Lung (tissue), 13 donors: ENCODE data around the gene IGSF23. TPM values are rescaled to one million over a fixed set of nuclear protein-coding genes. Genes with fewer than 3 reads are reported as not detected.
A peak's percentile ranks its signal among the peaks of the same experiment; 100 is the strongest.

Experiments
- ATAC-seq: fragments of 200-7000 bp; cut with Tn5 transposase; one replicate; pipeline ENCODE4 v1.9.1; 2020; ENCODE audit warnings: moderate number of reproducible peaks; ENCODE audit not compliant: insufficient read depth, low FRiP score
- DNase-seq, 3 donors: peaks; one replicate each; pipeline ENCODE4 v3.0.0-alpha.2; 2013 to 2017
- H3K27ac ChIP-seq, 2 donors: one replicate each; pipeline ENCODE4 v1.5.1; 2013; ENCODE audit warnings: mild to moderate bottlenecking in 2 of 2, moderate library complexity in 2 of 2, control low read depth in 1 of 2, inconsistent platforms in 1 of 2, low read depth in 1 of 2, low read length in 1 of 2
- H3K27me3 ChIP-seq, 3 donors: one replicate each; pipeline ENCODE4 v1.5.1; 2013; ENCODE audit warnings: low read length in 2 of 3; ENCODE audit not compliant: control insufficient read depth in 3 of 3, insufficient read depth in 3 of 3
- H3K36me3 ChIP-seq, 4 donors: one replicate each; pipeline ENCODE4 v1.5.1; 2013; ENCODE audit warnings: low read length in 4 of 4, mild to moderate bottlenecking in 1 of 4, moderate library complexity in 1 of 4; ENCODE audit not compliant: control insufficient read depth in 4 of 4, insufficient read depth in 4 of 4
- H3K4me1 ChIP-seq, 5 donors: one replicate each; pipeline ENCODE4 v1.5.1; 2013; ENCODE audit warnings: low read length in 5 of 5, mild to moderate bottlenecking in 2 of 5, moderate library complexity in 1 of 5; ENCODE audit not compliant: control insufficient read depth in 5 of 5, insufficient read depth in 5 of 5
- H3K4me3 ChIP-seq: one replicate; pipeline ENCODE4 v1.5.1; 2013; ENCODE audit warnings: mild to moderate bottlenecking, control low read depth, moderate library complexity
- H3K9ac ChIP-seq, 2 donors: one replicate each; pipeline ENCODE4 v1.5.1; 2013; ENCODE audit warnings: low read length in 2 of 2, control low read depth in 1 of 2; ENCODE audit not compliant: insufficient read depth in 1 of 2
- H3K9me3 ChIP-seq, 4 donors: one replicate each; pipeline ENCODE4 v1.5.1; 2013; ENCODE audit warnings: low read length in 3 of 4, mild to moderate bottlenecking in 1 of 4, moderate library complexity in 1 of 4; ENCODE audit not compliant: control insufficient read depth in 4 of 4, insufficient read depth in 3 of 4
- WGBS, 2 donors: extraction: QIAGEN DNeasy Blood & Tissue Kit; methylation state at CpG; one replicate each; pipeline ENCODE4 v1.1.7; 2013; 5-methylcytosine and 5-hydroxymethylcytosine counted together
- polyA plus RNA-seq, 2 donors: library from polyadenylated mRNA; stranded (reverse); fragments of 200-250 nt; gene quantifications; one replicate each; pipeline ENCODE4 v1.2.1, GENCODE V29; 2013
- small RNA-seq: library from RNA; depleted of rRNA; stranded (forward); fragments of <200 nt; gene quantifications from one replicate; pipeline ENCODE3, GENCODE V24; 2014; ENCODE audit warnings: low replicate concordance
- total RNA-seq, 2 donors: library from RNA; depleted of rRNA in 1 of 2; stranded (reverse); fragments of >200 nt in 1 of 2; gene quantifications; one replicate each; pipeline ENCODE4 v1.2.1, GENCODE V29; 2014 to 2021
- TF ChIP-seq, protein P1 (sequence below): IDR thresholded peaks from 2 replicates; pipeline ENCODE4 v1.5.1; 2012; ENCODE audit warnings: mild to moderate bottlenecking; ENCODE audit errors: control extremely low read depth, extremely low read depth
- donor health status: control.
- donor health status: control.
- donor health status: Bipolar disorder and iron deficiency.
- donor health status: healthy.
- donor health status: DM: yes; HTN: yes; CAD: no.

IGSF23 gene
- total and polyA plus RNA-seq, 4 donors = not detected

- Histone ChIP-seq H3K9ac (no peak overlapping the region), H3K27me3 (no peaks in the 10 kb centered on the region), H3K4me3 (no peak overlapping the region), H3K4me1 (peaks cover 0 to 25% (median 0%) of the 10 kb centered on the region in 5 donors), H3K36me3 (peaks cover 0 to 2% (median 0%) of the 10 kb centered on the region in 4 donors), H3K9me3 (no peaks in the 10 kb centered on the region), H3K27ac (no peak overlapping the region)
- ATAC-seq (peak; percentile 45), DNase-seq (no peak)
- TF ChIP-seq, protein P1, sequence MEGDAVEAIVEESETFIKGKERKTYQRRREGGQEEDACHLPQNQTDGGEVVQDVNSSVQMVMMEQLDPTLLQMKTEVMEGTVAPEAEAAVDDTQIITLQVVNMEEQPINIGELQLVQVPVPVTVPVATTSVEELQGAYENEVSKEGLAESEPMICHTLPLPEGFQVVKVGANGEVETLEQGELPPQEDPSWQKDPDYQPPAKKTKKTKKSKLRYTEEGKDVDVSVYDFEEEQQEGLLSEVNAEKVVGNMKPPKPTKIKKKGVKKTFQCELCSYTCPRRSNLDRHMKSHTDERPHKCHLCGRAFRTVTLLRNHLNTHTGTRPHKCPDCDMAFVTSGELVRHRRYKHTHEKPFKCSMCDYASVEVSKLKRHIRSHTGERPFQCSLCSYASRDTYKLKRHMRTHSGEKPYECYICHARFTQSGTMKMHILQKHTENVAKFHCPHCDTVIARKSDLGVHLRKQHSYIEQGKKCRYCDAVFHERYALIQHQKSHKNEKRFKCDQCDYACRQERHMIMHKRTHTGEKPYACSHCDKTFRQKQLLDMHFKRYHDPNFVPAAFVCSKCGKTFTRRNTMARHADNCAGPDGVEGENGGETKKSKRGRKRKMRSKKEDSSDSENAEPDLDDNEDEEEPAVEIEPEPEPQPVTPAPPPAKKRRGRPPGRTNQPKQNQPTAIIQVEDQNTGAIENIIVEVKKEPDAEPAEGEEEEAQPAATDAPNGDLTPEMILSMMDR = no peak
- 36 to 48% methylated on average over 4 of the region's 4 CpGs for WGBS, 2 donors
Observed at GRCh38 chr19:44685877-44686276, 72.5 kb downstream of the IGSF23 start.

Small RNA genes within 50 kb of the gene (small RNA-seq; reads per million reads assigned to genes)
- gene AC243964.1 = not detected

Other genes with a start within 250 kb of the IGSF23 start
- 1 to 10 TPM; 1.4 to 6.4 TPM for gene ZNF285, start 212.0 kb upstream of the IGSF23 start, total RNA-seq
- gene ZNF285, start 212.0 kb upstream of the IGSF23 start, polyA plus RNA-seq = under 1 TPM; 0.56 to 0.63 TPM
- 1 to 10 TPM; 4.1 to 7.0 TPM for gene ZNF229, start 165.1 kb upstream of the IGSF23 start, total RNA-seq
- under 1 TPM; 0.49 to 0.81 TPM for gene ZNF229, start 165.1 kb upstream of the IGSF23 start, polyA plus RNA-seq
- 10 to 100 TPM in 1 of 2 donors, 1 to 10 TPM in 1; 9.8 to 12.7 TPM for gene ZNF180, start 113.0 kb upstream of the IGSF23 start, total RNA-seq
- gene ZNF180, start 113.0 kb upstream of the IGSF23 start, polyA plus RNA-seq = 1 to 10 TPM; 3.0 to 4.0 TPM
- not detected for gene CEACAM20, start 83.9 kb upstream of the IGSF23 start, total RNA-seq
- not detected for gene CEACAM20, start 83.9 kb upstream of the IGSF23 start, polyA plus RNA-seq
- 10 to 100 TPM; 26.5 to 46.4 TPM for gene PVR, start 30.3 kb downstream of the IGSF23 start, total RNA-seq
- 10 to 100 TPM; 26.4 to 51.6 TPM for gene PVR, start 30.3 kb downstream of the IGSF23 start, polyA plus RNA-seq
- 1 to 10 TPM; 2.3 to 4.1 TPM for gene CEACAM19, start 57.9 kb downstream of the IGSF23 start, total RNA-seq
- 1 to 10 TPM; 4.7 to 8.3 TPM for gene CEACAM19, start 57.9 kb downstream of the IGSF23 start, polyA plus RNA-seq
- under 1 TPM in 1 of 2 donors, not detected in 1; 0.26 TPM for gene CEACAM16, start 85.6 kb downstream of the IGSF23 start, total RNA-seq
- not detected for gene CEACAM16, start 85.6 kb downstream of the IGSF23 start, polyA plus RNA-seq
- 10 to 100 TPM; 17.6 to 63.8 TPM for gene BCL3, start 135.1 kb downstream of the IGSF23 start, total RNA-seq
- 100 to 1,000 TPM in 1 of 2 donors, 10 to 100 TPM in 1; 63.7 to 233 TPM for gene BCL3, start 135.1 kb downstream of the IGSF23 start, polyA plus RNA-seq
- gene CBLC, start 164.3 kb downstream of the IGSF23 start, total RNA-seq = 1 to 10 TPM; 4.8 to 5.5 TPM
- gene CBLC, start 164.3 kb downstream of the IGSF23 start, polyA plus RNA-seq = 1 to 10 TPM; 4.0 to 5.3 TPM
- gene BCAM, start 195.5 kb downstream of the IGSF23 start, total RNA-seq = 100 to 1,000 TPM; 168 to 225 TPM
- 100 to 1,000 TPM in 1 of 2 donors, 10 to 100 TPM in 1; 59.2 to 202 TPM for gene BCAM, start 195.5 kb downstream of the IGSF23 start, polyA plus RNA-seq
- gene NECTIN2, start 232.7 kb downstream of the IGSF23 start, total RNA-seq = 100 to 1,000 TPM in 1 of 2 donors, 10 to 100 TPM in 1; 90.4 to 117 TPM
- 10 to 100 TPM; 76.9 to 97.6 TPM for gene NECTIN2, start 232.7 kb downstream of the IGSF23 start, polyA plus RNA-seq